OCI-LY3 (cell line): Measurements from ENCODE around the gene ZNF407.

Experiments used
- H2AFZ ChIP-seq: fragments of 200-600, 300-600 bp; shearing (Covaris generic); 2 replicates; pipeline ENCODE4 v1.6.0; 2014; ENCODE audit warnings: antibody characterized with exemption, low read depth, low read length
- H3K27ac ChIP-seq: fragments of 200-600, 300-600 bp; sonication (generic); 2 replicates; pipeline ENCODE4 v1.5.1; 2014; ENCODE audit warnings: mild to moderate bottlenecking, low read length, moderate library complexity, mixed read lengths
- H3K27me3 ChIP-seq: fragments of 200-600, 300-600 bp; sonication (generic); 2 replicates; pipeline ENCODE4 v1.6.1; 2014; ENCODE audit warnings: low read depth, low read length, mixed read lengths
- H3K36me3 ChIP-seq: fragments of 200-600, 300-600 bp; sonication (generic); replicated peaks from 2 replicates; pipeline ENCODE3; 2014; ENCODE audit warnings: low read depth, low read length, mixed read lengths
- H3K4me1 ChIP-seq: fragments of 300-600, 200-600 bp; sonication (generic); 2 replicates; pipeline ENCODE4 v1.6.1; 2014; ENCODE audit warnings: low read length, mixed read lengths
- H3K4me2 ChIP-seq: fragments of 200-600, 300-600 bp; sonication (generic); 2 replicates; pipeline ENCODE4 v1.6.1; 2014; ENCODE audit warnings: low read length, mixed read lengths
- H3K4me3 ChIP-seq: fragments of 300-600, 200-600 bp; sonication (generic); 2 replicates; pipeline ENCODE4 v1.5.1; 2014; ENCODE audit warnings: antibody characterized with exemption, mild to moderate bottlenecking, low read length, moderate library complexity
- H3K79me2 ChIP-seq: fragments of 300-600, 200-600 bp; shearing (Covaris generic); 2 replicates; pipeline ENCODE4 v1.6.1; 2014; ENCODE audit warnings: mild to moderate bottlenecking, low read length, mixed read lengths
- H3K9ac ChIP-seq: fragments of 300-600, 200-600 bp; shearing (Covaris generic); 2 replicates; pipeline ENCODE4 v1.6.0; 2014; ENCODE audit warnings: mild to moderate bottlenecking, low read length, moderate library complexity
- H3K9me3 ChIP-seq: fragments of 200-600, 300-600 bp; shearing (Covaris generic); 2 replicates; pipeline ENCODE4 v1.6.1; 2014; ENCODE audit warnings: low read length, mixed read lengths; ENCODE audit not compliant: insufficient read depth
- H4K20me1 ChIP-seq: fragments of 200-600, 300-600 bp; sonication (generic); 2 replicates; pipeline ENCODE4 v1.6.1; 2016; ENCODE audit warnings: low read length, mixed read lengths; ENCODE audit not compliant: insufficient read depth
- EZH2phosphoT487 ChIP-seq: fragments of 200-600 bp; shearing (Covaris generic); IDR thresholded peaks from 2 replicates; pipeline ENCODE4 v1.6.1; 2018; ENCODE audit warnings: antibody characterized with exemption, mixed run types, low read depth
- TF ChIP-seq, protein P1 (sequence below): fragments of 200-600, 300-600 bp; sonication (generic); IDR thresholded peaks from 2 replicates; pipeline ENCODE4 v1.5.1; 2014; ENCODE audit warnings: antibody characterized with exemption, low read length, low read depth

ZNF407 gene

DNA sequence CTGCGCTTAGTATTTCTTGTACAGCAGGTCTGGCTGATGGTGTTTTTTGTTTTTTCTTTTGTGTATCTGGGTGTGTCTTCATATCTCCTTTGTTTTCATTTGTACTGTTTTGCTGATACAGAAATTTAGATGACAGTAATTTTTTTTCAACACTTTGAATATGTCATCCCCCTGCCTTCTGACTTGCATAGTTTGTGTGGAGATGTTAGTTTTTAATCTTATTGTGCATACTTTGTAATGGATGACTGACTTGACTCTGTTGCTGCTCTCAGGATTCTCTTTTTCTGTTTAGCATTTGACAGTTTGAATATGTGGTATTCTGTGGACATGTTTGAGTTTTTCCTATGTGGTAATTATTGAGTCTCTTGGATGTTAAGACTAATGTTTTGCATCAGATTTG lies 161.3 kb downstream of the ZNF407 start:
- Histone ChIP-seq H3K9me3 (peaks cover 11% of the 10 kb centered on the region; the same call in 1 of the 2 replicates), H3K27ac (no peak overlapping the region), H3K4me1 (no peaks in the 10 kb centered on the region), H3K4me3 (no peak overlapping the region), H4K20me1 (no peaks in the 10 kb centered on the region), H3K9ac (no peak overlapping the region), H3K27me3 (no peaks in the 10 kb centered on the region), H3K79me2 (no peaks in the 10 kb centered on the region), H2AFZ (no peak overlapping the region), H3K4me2 (no peak overlapping the region), H3K36me3 (peaks cover 6% of the 10 kb centered on the region)
- TF ChIP-seq, protein P1, sequence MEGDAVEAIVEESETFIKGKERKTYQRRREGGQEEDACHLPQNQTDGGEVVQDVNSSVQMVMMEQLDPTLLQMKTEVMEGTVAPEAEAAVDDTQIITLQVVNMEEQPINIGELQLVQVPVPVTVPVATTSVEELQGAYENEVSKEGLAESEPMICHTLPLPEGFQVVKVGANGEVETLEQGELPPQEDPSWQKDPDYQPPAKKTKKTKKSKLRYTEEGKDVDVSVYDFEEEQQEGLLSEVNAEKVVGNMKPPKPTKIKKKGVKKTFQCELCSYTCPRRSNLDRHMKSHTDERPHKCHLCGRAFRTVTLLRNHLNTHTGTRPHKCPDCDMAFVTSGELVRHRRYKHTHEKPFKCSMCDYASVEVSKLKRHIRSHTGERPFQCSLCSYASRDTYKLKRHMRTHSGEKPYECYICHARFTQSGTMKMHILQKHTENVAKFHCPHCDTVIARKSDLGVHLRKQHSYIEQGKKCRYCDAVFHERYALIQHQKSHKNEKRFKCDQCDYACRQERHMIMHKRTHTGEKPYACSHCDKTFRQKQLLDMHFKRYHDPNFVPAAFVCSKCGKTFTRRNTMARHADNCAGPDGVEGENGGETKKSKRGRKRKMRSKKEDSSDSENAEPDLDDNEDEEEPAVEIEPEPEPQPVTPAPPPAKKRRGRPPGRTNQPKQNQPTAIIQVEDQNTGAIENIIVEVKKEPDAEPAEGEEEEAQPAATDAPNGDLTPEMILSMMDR = no peak
- TF ChIP-seq EZH2phosphoT487 = no peak

DNA sequence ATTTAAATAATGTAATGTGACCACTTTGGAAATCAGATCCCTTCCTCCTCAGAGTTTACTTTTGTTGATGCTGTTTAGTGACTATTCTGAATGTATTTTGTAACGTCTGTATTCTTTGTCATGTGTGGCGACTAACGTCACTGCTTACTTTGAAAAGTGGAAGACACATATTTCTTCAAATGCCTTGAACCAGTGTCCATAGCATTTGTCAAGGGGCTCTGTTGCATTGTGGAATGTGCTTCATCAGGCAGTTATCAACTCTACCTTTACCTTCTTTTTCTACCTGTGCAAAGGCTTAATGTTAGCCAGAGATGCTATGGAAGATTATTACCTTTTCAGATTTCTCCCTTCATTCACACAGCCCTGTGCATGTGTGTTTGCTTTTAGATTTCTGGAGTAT lies 162.4 kb downstream of the ZNF407 start:
- Histone ChIP-seq H3K27me3 (no peaks in the 10 kb centered on the region), H3K27ac (no peak overlapping the region), H3K4me1 (no peaks in the 10 kb centered on the region)

GRCh38 chr18:74760436-74760835 lies 162.8 kb downstream of the ZNF407 start:
- no peaks in the 10 kb centered on the region for H4K20me1 ChIP-seq
- H3K27me3 ChIP-seq = no peaks in the 10 kb centered on the region
- peaks cover 6% of the 10 kb centered on the region for H3K36me3 ChIP-seq
- H3K9ac ChIP-seq = no peak overlapping the region
- H3K9me3 ChIP-seq = peaks cover 11% of the 10 kb centered on the region; the same call in 1 of the 2 replicates
- no peak overlapping the region for H3K4me3 ChIP-seq
- no peak overlapping the region for H3K27ac ChIP-seq
- H3K79me2 ChIP-seq = no peaks in the 10 kb centered on the region
- no peak for TF ChIP-seq EZH2phosphoT487
- TF ChIP-seq, protein P1 = no peak
- H2AFZ ChIP-seq = no peak overlapping the region
- H3K4me2 ChIP-seq = no peak overlapping the region
- H3K4me1 ChIP-seq = no peaks in the 10 kb centered on the region

More for the DNA sequence above, 162.4 kb downstream of the ZNF407 start:
- H3K4me2 ChIP-seq = no peak overlapping the region
- H3K9me3 ChIP-seq = peaks cover 11% of the 10 kb centered on the region; the same call in 1 of the 2 replicates
- H3K9ac ChIP-seq = no peak overlapping the region
- H3K79me2 ChIP-seq = no peaks in the 10 kb centered on the region
- TF ChIP-seq, protein P1 = no peak
- TF ChIP-seq EZH2phosphoT487 = no peak
- H3K36me3 ChIP-seq = peaks cover 6% of the 10 kb centered on the region
- no peaks in the 10 kb centered on the region for H4K20me1 ChIP-seq
- H2AFZ ChIP-seq = no peak overlapping the region
- no peak overlapping the region for H3K4me3 ChIP-seq

GRCh38 chr18:74766251-74766650 lies 168.6 kb downstream of the ZNF407 start:
- no peak overlapping the region for H3K27ac ChIP-seq
- H3K27me3 ChIP-seq = no peaks in the 10 kb centered on the region
- no peaks in the 10 kb centered on the region for H3K9me3 ChIP-seq
- no peak overlapping the region for H3K4me3 ChIP-seq
- H3K4me1 ChIP-seq = no peaks in the 10 kb centered on the region
- H3K9ac ChIP-seq = no peak overlapping the region
- no peak overlapping the region for H2AFZ ChIP-seq
- peaks cover 3% of the 10 kb centered on the region; the same call in 1 of the 2 replicates for H4K20me1 ChIP-seq
- no peaks in the 10 kb centered on the region for H3K79me2 ChIP-seq
- H3K36me3 ChIP-seq = no peaks in the 10 kb centered on the region
- TF ChIP-seq EZH2phosphoT487 = no peak
- TF ChIP-seq, protein P1 = no peak
- H3K4me2 ChIP-seq = no peak overlapping the region
